GM19455 (cell line): ENCODE results near the gene IGF1R.
"Not testable (repeated sequence)": the region's sequence is repeated elsewhere in the genome, so short reads cannot be mapped to it uniquely, and the experiment has no call there.

Experiments
- ATAC-seq: cut with Tn5 transposase; IDR thresholded peaks from one replicate; pipeline ENCODE4 v1.9.1; 2021; ENCODE audit not compliant: unreplicated experiment

IGF1R gene

DNA sequence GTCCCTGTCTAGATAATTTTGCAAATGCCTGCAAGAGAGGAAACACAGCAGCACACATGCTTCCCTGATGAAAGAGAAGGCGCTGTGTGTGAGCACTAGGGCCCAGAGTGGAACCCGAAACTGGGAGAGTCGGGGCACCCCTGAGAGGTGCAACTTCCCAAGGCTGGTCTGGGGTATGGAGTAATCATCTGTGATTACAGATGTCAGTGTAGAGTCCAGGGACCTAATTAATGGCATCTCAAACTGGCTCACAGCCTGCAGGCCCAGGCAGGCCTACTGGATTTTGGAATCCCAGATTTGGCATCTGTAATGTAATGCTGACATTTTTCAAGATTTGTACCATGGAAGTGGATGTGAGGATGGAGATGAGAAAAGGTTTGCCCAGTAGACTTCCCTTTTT lies 329.8 kb downstream of the IGF1R start:
- ATAC-seq: no peak

DNA sequence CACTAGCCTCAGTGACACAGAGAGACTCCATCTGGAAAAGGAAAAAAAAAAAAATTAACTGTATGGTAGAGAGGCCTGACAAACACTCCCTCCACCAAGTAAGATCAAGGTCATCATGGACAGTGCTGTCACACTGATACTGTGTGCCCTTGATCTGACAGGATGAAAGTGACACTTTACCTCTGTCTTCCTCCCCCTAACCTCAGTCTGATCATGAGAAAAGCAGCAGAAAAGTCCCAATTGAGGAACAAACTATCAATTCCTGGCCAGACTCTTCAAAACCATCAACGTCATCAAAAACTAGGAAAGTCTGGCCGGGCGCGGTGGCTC lies 332.5 kb downstream of the IGF1R start:
- no peak for ATAC-seq

DNA sequence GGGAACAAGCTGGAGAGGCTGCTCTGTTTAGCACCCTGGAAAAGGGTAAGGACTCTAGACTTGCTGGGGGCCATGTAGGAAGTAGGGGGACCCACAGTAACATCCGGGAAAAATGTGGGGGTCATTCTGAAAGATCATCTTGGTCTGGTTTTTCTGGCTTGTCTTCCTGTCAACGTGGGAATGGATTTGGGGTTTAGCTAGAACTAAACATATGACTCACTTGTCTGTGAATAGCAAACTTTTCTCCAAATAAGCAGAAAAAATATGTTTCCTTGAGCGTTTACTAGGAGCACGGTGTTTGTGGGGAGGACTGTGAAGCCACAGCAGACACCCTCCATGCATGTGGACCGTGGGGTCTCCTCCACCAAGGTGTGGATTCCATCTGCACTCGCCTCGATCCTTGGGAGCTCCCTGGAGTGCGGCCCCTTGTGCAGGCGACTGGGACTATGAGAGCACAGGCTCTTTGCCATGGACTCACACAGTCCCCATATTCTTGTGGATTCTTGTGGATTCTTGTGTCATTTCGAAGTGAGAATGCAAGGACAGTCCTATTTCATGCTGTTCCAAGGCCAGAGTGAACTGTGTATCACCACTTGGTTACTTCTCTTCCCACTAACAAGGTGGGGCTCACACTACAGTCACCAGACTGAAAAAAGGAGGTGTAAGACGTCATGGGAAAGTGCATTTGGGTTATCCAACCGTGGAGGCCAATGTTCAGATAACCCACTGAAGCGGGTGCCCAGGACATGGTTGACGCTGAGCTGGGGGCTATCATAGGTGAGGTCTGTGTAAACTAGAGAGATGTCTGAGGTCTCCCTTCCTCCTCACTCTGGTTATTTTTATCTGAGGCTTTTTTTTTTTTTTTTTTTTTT lies 333.7 kb downstream of the IGF1R start:
- no peak for ATAC-seq

DNA sequence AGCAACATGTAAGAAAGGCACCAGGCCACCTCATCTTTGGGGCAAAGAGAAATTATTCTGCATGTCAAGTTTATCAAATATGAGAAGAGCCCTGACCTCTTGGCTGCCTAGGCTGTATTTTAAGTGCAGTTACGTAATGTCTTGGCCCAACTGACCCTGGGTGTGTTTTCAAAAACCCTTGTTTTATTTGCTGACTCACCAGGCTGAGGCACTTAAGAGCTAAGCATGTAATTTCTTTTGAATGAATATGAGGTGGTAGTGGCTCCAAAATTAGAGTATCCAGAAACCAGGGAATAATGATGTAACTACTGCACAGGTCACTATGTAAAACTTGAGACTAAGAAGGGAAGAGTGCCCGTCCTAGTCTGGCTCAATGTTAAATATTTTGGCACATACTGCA lies 335.0 kb downstream of the IGF1R start:
- no peak for ATAC-seq

DNA sequence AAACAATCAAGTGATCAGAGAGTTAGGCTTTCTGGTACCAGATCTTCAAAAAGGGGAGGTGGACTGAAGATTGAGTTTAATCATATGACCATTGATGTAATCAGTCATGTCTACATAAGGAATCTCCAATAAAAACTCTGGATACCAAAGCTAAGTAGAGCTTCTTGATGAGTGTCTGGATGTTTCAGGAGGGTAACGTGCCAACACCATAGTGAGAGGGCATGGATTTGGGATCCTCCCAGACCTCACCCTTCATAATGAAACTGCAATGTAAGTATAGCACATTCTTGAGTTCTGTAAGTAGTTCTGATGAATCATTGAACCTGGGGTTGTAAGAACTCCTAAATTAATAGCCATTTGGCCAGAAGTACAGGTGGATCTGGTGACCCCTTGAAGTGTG lies 337.9 kb downstream of the IGF1R start:
- ATAC-seq: no peak

DNA sequence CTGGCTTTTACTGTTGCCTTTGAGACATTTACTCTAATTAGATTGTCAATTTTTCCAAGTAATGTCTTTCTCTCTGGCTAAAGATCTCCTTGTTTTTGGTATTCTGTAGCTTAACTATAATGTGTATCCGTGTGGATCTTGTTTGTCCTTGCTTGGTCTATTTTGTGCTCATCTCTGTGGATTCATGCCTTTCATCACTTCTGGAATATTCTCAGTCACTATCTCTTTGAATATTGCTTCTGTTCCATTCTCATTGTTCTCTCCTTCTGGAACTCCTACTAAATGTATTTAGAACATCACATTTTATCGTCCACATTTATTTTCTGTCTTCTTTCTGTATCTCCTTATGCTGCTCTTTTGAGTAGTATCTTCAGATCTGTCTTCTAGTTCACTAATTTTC lies 346.6 kb downstream of the IGF1R start:
- ATAC-seq: no peak

DNA sequence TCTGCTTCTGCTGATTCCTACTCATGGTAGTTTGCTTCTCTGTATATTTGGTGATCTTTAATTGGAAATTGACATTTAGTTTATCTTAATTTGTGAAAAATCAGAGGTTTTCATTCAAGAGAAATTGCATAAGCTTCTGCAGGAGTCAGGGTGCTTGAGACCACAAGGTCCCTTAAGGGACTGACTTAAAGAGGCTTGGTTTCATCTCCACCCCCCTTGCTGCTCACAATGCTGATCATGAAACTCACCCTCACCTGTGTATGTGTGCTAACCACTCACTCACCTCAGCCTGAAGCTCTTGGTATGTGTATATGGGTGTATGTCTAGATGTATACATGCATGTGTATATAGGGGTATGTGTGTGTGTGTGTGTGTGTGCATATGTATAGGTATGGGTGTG lies 347.8 kb downstream of the IGF1R start:
- no peak for ATAC-seq

DNA sequence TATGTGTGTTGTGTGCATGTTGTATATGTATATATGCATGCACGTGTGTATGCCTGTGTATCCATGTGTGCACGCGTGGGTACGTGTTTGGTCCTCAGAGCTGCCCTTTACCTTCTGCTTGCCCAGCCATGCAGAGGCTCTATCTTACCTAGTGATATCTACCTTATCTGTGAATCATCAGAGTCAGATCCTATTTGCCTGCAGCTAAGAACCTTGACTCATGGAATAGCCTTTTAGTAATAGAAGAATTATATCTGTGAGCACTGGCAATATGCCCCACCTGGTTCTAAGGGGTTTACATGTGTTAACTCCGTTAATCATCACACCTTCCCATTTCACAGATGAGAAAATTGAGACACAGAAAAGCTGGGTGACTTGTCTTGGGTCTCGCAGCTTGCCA lies 348.3 kb downstream of the IGF1R start:
- ATAC-seq: no peak

DNA sequence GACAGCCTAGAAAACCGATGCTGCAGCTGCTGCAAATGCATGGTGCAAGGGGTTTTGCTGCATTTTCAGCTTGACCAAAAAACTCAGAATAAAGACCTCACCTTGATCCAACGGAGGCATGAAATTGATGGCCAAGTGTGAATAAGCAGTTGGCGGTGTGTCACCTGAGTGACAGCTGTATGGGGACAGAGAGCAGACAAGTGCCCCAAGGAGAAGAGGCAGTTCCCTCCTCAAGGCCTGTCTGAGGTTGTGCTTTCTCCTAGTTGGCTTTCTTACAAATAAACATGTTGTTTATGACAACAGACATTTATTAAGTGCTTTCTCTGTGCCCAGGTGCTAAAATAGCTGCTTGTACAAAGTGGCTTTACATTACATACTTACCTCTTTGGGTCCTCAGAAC lies 349.0 kb downstream of the IGF1R start:
- no peak for ATAC-seq

DNA sequence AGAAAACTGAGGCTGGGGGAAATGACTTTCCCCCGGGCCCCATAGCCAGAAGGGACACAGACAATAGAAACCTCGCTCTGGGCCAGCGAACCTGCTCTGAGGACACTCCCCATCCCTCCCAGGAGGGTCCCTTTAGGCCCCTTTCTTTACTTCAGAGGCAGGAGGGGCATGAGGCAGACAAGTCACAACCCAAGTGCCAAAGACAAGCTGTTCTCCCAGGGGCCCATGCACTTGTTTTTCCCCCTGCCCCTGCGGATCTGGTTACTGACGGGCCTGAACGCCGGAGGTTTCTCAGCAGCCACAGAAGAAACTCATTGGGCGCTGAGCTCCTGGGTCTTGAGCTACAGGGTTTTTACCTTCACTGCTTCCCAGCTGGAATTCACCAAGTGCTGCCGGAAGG lies 349.4 kb downstream of the IGF1R start:
- no peak for ATAC-seq

DNA sequence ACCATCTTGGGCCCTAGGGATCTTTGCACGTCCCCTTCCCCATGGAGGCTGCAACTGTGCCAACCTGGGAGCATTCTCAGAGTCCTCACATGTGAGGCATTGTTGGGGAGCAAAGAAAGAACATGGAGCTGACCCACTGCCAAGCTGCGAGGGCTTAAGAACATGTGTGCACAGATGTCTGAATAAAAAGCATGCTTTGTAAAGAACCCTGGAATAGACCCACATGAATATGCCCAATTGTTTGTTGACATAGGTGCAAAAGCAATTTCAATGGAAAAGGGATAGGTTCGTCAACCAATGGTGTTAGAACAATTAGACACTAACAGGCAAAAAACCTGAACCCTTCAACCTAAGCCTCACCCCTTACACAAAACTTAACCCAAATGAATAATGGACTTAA lies 349.9 kb downstream of the IGF1R start:
- no peak for ATAC-seq

DNA sequence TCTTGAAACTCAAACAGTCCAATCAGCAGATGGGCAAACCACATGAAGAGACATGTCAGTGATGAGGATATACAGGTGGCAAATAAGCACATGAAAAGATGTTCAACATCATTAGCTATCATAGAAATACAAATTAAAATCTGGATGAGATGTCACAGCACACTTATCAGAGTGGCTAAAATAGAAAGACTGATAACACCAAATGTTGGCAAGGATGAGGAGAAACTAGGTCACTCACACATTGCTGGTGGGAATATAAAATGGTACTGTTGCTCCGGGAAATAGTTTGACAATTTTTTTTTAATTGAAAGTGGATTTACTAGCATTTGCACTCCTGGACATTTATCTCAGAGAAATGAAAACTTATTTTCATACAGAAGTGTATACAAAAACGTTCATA lies 350.9 kb downstream of the IGF1R start:
- ATAC-seq: no peak

DNA sequence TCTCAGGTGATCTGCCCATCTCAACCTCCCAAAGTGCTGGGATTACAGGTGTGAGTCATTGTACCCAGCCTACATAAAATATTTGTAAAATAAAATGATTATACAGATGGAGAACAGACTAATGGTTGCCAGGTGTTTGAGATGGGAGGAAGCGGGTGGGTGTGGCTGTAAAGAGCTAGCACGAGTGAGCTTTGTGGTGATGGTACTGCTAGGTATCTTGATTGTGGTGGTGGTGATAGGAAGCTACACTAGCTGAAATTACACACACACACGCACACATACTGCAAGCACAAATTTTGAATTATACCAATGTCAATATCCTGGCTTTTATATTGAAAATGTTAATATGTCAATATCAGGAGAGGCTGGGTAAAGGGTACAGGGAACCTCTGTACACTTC lies 353.9 kb downstream of the IGF1R start:
- ATAC-seq: no peak

DNA sequence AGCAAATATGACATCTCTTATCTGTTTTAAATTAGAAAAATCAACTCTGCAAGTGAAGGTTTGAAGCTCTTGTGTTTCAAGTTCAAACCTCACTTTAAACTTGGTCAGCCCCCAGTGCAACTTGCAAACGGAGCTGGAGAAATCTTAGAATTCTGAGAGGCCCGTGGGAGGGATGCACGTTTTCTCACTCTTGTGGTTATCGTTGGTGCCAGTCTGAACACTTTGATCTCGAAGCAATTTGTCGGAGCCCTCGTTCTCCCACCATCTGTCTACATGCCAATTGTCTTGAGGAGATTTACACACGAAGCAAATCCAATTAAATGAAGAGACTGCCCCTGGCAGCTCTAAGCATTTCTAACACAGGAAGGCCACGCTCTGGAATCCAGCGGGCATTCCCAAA lies 355.0 kb downstream of the IGF1R start:
- ATAC-seq: not testable (repeated sequence)

DNA sequence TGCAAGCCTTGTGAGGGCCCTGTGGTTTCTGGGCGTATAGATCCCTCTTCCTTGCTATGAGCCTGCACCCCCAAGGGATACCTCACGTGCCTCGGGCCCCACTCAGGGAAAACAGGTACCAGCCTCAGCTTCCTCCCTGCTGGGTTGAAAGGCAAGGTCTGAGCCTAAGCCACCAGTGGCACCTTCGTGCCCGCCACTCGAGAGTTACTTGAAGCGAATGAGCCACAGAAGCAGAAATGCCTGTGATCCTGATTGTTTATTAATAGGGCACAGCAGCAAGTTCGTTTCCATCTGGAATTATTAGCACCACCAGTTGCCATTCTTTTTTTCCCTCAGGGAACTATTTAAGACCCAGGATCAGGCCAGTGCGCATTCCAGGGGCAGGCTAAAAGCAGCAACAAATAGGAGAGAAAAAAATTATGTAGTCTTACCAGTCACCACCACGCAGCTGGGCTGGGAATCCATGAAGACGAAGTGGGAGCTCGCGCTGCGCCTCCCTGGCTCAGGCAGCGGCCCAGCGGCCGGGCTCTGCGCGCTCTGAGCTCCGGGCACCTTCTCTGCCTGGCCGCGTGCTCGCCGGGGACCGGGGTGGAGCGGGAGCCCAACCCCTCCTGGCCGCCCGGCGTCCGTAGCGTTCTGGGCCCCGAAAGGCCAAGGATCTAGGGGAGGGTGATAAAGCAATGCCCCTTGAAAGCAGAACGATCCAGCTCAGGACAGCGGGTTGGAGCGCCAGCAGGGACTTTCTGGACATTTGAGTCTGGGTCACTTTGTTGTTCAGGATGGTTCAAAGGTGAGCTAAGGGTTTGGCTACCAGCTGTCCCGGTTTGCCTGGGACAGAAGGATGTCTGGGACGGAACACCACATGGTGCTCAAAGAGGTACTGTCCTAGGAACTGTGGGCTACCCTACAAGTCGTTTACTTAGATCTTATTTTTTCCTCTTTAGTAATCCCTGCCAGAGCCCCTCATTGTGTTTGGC lies 356.9 kb downstream of the IGF1R start:
- ATAC-seq: not testable (repeated sequence)

DNA sequence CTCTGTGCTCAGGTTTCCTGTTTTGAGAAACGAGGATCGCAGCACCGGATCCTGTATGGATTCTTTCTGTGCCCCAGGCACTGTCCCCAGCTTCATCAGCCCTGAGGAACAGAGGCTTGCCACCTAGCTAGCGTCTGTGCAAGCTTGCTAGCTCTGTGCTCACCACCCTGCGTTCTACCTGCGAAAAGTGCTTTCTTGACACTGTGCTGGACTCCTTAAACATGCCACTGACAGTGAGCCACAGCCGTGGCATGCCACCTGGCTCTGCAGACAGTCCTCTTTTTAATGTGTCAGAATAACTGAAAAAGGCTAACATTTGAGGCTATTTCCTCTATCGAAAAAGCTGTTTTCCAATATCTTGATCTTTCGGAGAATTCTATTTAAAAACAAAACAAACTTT lies 357.8 kb downstream of the IGF1R start:
- no peak for ATAC-seq

DNA sequence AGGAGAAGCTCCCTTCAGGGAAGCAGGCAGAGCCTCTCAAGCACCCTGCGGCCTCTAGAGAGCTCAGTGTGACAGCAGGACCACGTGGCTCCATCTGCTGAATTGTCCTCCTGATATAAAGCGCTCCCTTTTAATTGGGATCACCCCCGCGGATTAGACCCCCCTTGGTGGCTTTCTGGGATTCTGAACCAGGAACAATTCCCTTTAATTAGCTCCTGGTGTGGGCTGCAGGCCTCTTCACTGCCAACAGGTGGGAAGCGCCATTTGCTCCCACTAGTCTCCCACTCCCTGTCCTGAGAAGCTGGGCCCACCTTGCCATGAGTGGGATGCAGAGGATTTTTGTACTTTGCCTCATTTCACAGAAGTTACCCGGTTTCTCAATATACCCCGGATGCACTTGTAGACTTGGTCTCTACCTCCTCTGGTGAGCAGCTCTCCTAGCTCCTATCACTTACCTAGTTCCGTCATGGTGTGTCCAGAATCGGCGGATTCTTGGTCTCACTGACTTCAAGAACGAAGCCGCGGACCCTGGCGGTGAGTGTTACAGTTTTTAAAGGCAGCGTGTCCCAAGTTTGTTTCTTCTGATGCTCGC lies 358.7 kb downstream of the IGF1R start:
- ATAC-seq: no peak

DNA sequence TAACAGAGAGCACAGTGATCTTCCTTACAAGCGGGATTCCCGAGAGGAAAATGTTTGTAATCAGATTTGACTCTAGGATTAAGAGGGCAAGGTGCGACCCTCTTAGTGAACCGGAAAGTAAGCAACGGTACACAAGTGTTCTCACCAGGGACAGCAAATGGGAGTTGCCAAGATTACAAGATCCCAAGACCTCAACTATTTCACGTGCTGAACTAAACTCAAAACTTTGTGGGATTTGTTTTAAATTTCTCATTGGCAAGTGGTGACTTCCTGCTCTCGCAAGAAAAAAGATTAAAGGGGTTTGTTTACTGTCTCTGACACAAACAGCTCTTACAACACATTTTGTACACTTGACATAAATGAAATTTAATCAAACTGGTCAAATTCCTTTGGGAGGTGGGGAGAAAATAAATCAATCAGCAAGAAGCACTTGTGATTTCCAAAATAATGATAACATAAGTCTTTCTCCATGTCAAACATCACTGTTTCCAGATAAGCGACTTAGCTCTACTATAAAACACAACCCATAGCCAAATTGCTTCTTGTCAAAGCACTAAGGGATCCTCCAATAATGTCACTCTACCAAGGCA lies 361.5 kb downstream of the IGF1R start:
- ATAC-seq: no peak

DNA sequence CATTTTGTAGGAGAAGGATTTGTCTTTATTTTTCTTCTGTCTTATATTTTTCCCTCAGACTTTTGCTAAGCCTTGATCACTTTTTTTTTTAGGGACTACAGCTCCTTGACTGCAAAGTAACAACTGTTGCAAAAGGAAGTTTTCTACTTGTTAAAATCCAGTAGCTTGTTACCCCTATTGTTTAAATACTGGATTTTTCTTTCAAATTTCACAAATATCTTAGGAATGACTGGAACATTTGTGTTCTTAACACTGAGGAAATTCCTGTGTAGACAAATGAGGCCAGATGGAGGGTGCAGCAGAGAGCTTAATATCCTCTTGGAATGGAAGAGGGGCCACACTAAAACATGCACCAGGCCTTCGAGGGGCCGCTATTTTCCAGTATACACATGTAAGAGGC lies 362.4 kb downstream of the IGF1R start:
- ATAC-seq: no peak
